Measurements from ENCODE around the gene SLC37A2.
A peak's percentile ranks its signal among the peaks of the same experiment; 100 is the strongest.
"Not testable (repeated sequence)": the region's sequence is repeated elsewhere in the genome, so short reads cannot be mapped to it uniquely, and the experiment has no call there.

SLC37A2 gene

GRCh38 chr11:125085301-125086081 is 22.4 kb downstream of the SLC37A2 start:
- DNase-seq = no peak

GRCh38 chr11:125086633-125087296 is 23.7 kb downstream of the SLC37A2 start:
- no peak for DNase-seq

GRCh38 chr11:125088123-125088522 is 25.0 kb downstream of the SLC37A2 start:
- DNase-seq = no peak

- no peak for DNase-seq
Observed at GRCh38 chr11:125088576-125089455, 25.7 kb downstream of the SLC37A2 start.

GRCh38 chr11:125089481-125089880 is 26.4 kb downstream of the SLC37A2 start:
- not testable (repeated sequence) for DNase-seq

- not testable (repeated sequence) for DNase-seq
Observed at GRCh38 chr11:125090151-125090550, 27.0 kb downstream of the SLC37A2 start.

- DNase-seq = no peak
Observed at GRCh38 chr11:125090816-125091215, 27.7 kb downstream of the SLC37A2 start.

- peak; percentile 54 to 62 (median 55) for DNase-seq
Observed at GRCh38 chr11:125091247-125091876, 28.3 kb downstream of the SLC37A2 start.

GRCh38 chr11:125091877-125092664 is 29.0 kb downstream of the SLC37A2 start:
- no peak for DNase-seq

- no peak for DNase-seq
Observed at GRCh38 chr11:125092669-125093068, 29.6 kb downstream of the SLC37A2 start.

GRCh38 chr11:125093502-125093901 is 30.4 kb downstream of the SLC37A2 start:
- no peak for DNase-seq

GRCh38 chr11:125094731-125095130 is 31.6 kb downstream of the SLC37A2 start:
- DNase-seq = no peak

- no peak for DNase-seq
Observed at GRCh38 chr11:125100136-125100535, 37.0 kb downstream of the SLC37A2 start.

GRCh38 chr11:125101596-125101995 is 38.5 kb downstream of the SLC37A2 start:
- DNase-seq = no peak

- no peak for DNase-seq
Observed at GRCh38 chr11:125102025-125102424, 38.9 kb downstream of the SLC37A2 start.

GRCh38 chr11:125102510-125102909 is 39.4 kb downstream of the SLC37A2 start:
- DNase-seq = peak; percentile 88 to 95 (median 94)

- DNase-seq = peak; percentile 25 to 66 (median 57)
Observed at GRCh38 chr11:125105926-125106325, 42.8 kb downstream of the SLC37A2 start.

- DNase-seq = no peak
Observed at GRCh38 chr11:125108469-125108868, 45.4 kb downstream of the SLC37A2 start.

- DNase-seq = no peak
Observed at GRCh38 chr11:125110506-125110905, 47.4 kb downstream of the SLC37A2 start.

GRCh38 chr11:125111001-125111342 is 47.9 kb downstream of the SLC37A2 start:
- peak in 1 of 3 donors; percentile 23 for DNase-seq

- DNase-seq = peak; percentile 99
Observed at GRCh38 chr11:125111343-125112207, 48.5 kb downstream of the SLC37A2 start, which contains the start of gene TMEM218. Gene TMEM218, minus strand, starts transcription at chr11:125111626. Its CDS starts 9,385 bp downstream, at chr11:125102241.

Measured in suppressor macrophage treated with lipopolysaccharide for 1 hour (primary cell).